Esophagus muscularis mucosa (tissue), 4 donors: Measurements from ENCODE around the gene TXK.

Experiments used
- EP300 ChIP-seq: sonication (generic); formaldehyde crosslinking; IDR thresholded peaks from one replicate; pipeline ENCODE4 v1.6.1; 2017; ENCODE audit warnings: antibody characterized with exemption
- POLR2A ChIP-seq: fragments of 450-650 bp; IDR thresholded peaks from one replicate; pipeline ENCODE4 v1.6.1; 2017; ENCODE audit warnings: antibody characterized with exemption, moderate library complexity, mild to moderate bottlenecking, low read depth
- POLR2AphosphoS5 ChIP-seq, 2 donors: sonication (generic); formaldehyde crosslinking; IDR thresholded peaks; one replicate each; pipeline ENCODE4 v1.6.1; 2017; ENCODE audit warnings: antibody characterized with exemption in 2 of 2
- TF ChIP-seq, protein P1 (sequence below), 3 experiments: fragments of 200-600 bp in 2 of 3; fragments of 450-650 bp in 1 of 3; sonication (generic) in 2 of 3; IDR thresholded peaks; one replicate each; pipeline ENCODE4 v1.5.1; 2017 to 2019; ENCODE audit warnings: antibody characterized with exemption in 3 of 3, mild to moderate bottlenecking in 2 of 3, moderate library complexity in 1 of 3

DNA sequence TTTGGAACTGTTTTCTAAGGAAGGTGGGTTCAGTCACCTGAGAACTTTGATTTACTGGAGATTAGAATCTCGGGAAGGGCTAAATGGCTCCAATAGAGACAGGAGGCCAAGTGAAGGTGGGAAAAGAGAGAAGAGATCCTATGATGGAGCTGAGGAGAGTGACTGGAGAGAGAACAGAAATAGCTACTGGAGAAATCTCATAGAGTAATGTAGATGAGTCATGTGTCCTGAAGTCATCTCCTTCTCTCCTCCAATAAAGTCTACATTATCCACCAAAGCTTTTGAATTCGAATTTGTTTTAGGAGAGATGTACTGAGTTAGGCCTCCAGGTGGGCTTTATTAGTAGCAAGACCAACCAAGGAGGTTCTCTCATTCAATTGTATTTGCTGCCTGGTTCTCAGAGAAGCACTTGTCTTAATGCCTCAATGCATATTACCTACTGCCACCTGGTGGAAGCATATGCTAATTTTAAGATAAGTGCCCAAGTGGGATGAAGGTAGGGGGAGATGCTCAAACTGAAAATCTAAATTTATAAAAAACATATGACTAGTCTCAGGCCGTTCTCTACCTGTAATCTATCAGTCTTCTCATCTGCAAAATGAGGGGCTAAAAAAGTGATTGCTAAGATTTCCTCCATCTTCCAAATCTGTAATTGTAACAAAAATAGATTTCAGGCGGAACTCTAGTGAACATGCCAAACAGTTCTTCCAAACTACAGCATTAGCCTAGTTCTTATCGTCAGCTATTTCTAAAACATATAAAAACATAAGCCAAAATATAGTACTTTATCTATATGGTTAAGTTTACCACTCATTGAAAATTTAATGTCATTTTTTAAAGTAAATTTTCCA is 24.4 kb downstream of the TXK start:
- TF ChIP-seq POLR2A (no peak), POLR2AphosphoS5 (IDR thresholded peaks at IDR 0.05) (no peak), EP300 (no peak)
- TF ChIP-seq, protein P1, sequence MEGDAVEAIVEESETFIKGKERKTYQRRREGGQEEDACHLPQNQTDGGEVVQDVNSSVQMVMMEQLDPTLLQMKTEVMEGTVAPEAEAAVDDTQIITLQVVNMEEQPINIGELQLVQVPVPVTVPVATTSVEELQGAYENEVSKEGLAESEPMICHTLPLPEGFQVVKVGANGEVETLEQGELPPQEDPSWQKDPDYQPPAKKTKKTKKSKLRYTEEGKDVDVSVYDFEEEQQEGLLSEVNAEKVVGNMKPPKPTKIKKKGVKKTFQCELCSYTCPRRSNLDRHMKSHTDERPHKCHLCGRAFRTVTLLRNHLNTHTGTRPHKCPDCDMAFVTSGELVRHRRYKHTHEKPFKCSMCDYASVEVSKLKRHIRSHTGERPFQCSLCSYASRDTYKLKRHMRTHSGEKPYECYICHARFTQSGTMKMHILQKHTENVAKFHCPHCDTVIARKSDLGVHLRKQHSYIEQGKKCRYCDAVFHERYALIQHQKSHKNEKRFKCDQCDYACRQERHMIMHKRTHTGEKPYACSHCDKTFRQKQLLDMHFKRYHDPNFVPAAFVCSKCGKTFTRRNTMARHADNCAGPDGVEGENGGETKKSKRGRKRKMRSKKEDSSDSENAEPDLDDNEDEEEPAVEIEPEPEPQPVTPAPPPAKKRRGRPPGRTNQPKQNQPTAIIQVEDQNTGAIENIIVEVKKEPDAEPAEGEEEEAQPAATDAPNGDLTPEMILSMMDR (IDR thresholded peaks at IDR 0.05): peak in 1 of 3 experiments; percentile 37
